GM10266 (cell line): ENCODE data around the gene STK10.
"Not testable (repeated sequence)": the region's sequence is repeated elsewhere in the genome, so short reads cannot be mapped to it uniquely, and the experiment has no call there.

Experiments
- DNase-seq: peaks from one replicate; pipeline ENCODE4 v3.0.0; 2012; ENCODE audit errors: extremely low spot score
- TF ChIP-seq, protein P1 (sequence below): IDR thresholded peaks from 2 replicates; pipeline ENCODE4 v1.5.1; 2012; ENCODE audit warnings: mild to moderate bottlenecking, low read depth; ENCODE audit not compliant: control insufficient read depth, insufficient read depth; ENCODE audit errors: missing control alignments

Gene STK10

DNA sequence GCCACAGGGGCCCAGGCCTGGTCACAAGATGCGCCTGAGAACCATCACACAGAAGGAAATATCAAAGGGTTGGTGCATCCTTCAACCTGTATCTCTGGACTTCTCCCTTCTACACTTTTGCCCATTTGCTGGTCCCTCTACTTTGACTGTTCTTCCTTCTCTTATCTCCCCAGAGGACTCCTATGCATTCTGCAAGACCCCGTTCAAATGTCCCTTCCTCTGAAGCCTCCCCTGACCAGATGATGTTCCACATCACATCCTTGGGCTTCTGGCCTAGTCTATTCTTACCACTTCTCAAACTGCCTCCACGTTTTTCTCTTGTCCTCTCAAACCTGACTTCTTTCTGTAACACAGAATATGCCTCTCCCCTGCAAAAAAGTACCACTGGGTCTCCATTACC is 34.3 kb downstream of the STK10 start:
- no peak for DNase-seq
- TF ChIP-seq, protein P1, sequence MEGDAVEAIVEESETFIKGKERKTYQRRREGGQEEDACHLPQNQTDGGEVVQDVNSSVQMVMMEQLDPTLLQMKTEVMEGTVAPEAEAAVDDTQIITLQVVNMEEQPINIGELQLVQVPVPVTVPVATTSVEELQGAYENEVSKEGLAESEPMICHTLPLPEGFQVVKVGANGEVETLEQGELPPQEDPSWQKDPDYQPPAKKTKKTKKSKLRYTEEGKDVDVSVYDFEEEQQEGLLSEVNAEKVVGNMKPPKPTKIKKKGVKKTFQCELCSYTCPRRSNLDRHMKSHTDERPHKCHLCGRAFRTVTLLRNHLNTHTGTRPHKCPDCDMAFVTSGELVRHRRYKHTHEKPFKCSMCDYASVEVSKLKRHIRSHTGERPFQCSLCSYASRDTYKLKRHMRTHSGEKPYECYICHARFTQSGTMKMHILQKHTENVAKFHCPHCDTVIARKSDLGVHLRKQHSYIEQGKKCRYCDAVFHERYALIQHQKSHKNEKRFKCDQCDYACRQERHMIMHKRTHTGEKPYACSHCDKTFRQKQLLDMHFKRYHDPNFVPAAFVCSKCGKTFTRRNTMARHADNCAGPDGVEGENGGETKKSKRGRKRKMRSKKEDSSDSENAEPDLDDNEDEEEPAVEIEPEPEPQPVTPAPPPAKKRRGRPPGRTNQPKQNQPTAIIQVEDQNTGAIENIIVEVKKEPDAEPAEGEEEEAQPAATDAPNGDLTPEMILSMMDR: no peak

- TF ChIP-seq, protein P1: no peak
- no peak for DNase-seq
These were observed 36.3 kb downstream of the STK10 start for GRCh38 chr5:172151661-172152210.

DNA sequence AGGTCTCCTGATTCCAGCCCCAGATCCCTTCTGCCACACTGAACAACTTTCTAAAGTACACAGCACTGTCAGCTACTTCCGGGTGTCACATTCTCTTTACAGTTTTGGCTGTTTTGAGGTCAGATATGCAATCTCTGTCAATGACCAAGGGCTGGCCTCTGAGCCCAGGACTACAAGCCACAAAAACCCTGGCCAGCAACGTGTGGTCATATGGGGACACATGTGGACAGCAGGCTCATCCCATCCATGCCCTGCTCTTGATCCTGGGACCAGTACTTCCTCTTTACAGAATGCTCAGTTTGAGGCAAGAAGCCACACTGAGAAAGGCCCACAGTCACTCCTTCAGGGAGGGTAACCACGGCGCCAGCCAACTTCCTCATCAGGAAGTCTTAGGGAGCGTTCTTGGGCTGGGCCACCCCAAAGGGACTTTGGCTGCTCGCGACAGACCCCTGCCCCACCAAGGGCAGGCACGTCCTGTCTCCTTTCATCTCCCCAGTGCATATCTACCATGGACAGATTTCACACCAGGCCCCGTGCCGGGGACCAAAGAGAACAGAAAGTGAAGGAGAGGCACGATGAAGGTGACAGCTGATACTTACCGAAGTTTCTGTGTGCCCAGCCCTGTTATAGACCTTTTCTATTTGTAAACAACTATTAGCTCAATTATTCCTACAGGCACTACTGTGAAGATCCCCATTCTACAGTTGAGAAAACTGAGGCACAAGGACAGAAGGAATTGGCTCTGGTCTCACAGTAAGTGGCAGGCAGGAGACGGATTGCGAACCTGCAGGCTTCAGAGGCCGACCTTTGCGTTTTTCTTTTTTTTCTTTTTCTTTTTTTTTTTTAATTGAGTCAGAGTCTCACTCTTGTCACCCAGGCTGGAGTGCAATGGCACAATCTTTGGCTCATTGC is 37.3 kb downstream of the STK10 start:
- TF ChIP-seq, protein P1: no peak
- DNase-seq: peak; percentile 62

DNA sequence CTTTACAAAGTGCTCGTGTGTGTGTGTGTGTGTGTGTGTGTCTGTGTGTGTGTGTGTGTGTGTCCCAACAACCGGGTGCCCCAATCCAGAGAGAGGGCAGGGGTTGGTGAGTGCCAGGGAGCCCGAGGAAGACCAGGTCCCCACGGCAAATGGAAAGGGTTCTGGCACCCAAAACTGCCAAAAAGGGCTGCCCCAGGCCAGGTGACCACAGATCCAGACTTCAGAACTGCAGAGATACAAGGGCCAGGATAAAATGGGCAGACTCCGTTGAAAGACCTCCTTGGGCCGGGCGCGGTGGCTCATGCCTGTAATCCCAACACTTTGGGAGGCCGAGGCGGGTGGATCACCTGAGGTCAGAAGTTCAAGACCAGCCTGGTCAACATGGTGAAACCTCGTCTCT is 38.5 kb downstream of the STK10 start:
- not testable (repeated sequence) for DNase-seq

DNA sequence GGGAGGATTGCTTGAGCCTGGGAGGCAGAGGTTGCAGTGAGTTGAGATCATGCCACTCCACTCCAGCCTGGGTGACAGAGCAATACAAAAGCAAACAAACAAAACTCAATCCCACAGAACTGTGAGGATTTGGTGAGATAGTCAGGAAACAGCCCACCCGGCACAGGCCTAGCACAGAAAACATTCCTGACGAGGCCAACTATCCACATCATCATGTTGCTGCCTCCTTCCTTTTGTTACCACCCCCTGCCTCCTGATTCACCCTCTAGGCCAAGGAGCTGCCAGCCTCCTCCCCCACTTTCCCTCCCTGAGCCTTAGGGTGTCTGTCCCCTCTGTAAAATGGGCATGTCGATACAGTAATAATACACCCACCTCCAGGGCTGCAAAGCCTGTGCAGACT is 39.0 kb downstream of the STK10 start:
- no peak for DNase-seq
- TF ChIP-seq, protein P1: no peak

- TF ChIP-seq, protein P1: no peak
- DNase-seq: no peak
These were observed 39.6 kb downstream of the STK10 start for GRCh38 chr5:172148381-172148780.

GRCh38 chr5:172147857-172148256 is 40.2 kb downstream of the STK10 start:
- TF ChIP-seq, protein P1: no peak
- DNase-seq: no peak
